Iris pigment epithelial cell (primary cell): ENCODE results near the gene CDH15.
A peak's percentile ranks its signal among the peaks of the same experiment; 100 is the strongest.
"Not testable (repeated sequence)": the region's sequence is repeated elsewhere in the genome, so short reads cannot be mapped to it uniquely, and the experiment has no call there.

Experiments used
- DNase-seq: peaks from one replicate; pipeline ENCODE4 v3.0.0-alpha.2; 2011; ENCODE audit warnings: low read depth

CDH15 gene

GRCh38 chr16:89237733-89238132 lies 66.2 kb downstream of the CDH15 start:
- no peak for DNase-seq

- peak; percentile 82 for DNase-seq
Measured at GRCh38 chr16:89241187-89242007, 69.8 kb downstream of the CDH15 start.

GRCh38 chr16:89242795-89243200 lies 71.2 kb downstream of the CDH15 start:
- no peak for DNase-seq

GRCh38 chr16:89243664-89244063 lies 72.1 kb downstream of the CDH15 start:
- no peak for DNase-seq

GRCh38 chr16:89244264-89244663 lies 72.7 kb downstream of the CDH15 start:
- DNase-seq: not testable (repeated sequence)

- no peak for DNase-seq
Measured at GRCh38 chr16:89244754-89245153, 73.2 kb downstream of the CDH15 start.
